H9 (cell line): ENCODE data around the gene PITPNB. TPM values are rescaled to one million over a fixed set of nuclear protein-coding genes. Genes with fewer than 3 reads are reported as not detected.

Experiments used
- DNase-seq: peaks from one replicate; pipeline ENCODE4 v3.0.0-alpha.2; 2017
- H2AFZ ChIP-seq: one replicate; pipeline ENCODE4 v1.6.1; 2013; ENCODE audit warnings: mild to moderate bottlenecking, low read length, control low read depth, moderate library complexity
- H2AK5ac ChIP-seq: 2 replicates; pipeline ENCODE4 v1.6.1; 2013; ENCODE audit warnings: low read length, control low read depth, mixed read lengths; ENCODE audit not compliant: insufficient read length
- H2BK120ac ChIP-seq: one replicate; pipeline ENCODE4 v1.6.1; 2013; ENCODE audit warnings: low read depth, mild to moderate bottlenecking, low read length, control low read depth, inconsistent platforms; ENCODE audit not compliant: poor library complexity, severe bottlenecking
- H2BK12ac ChIP-seq: 2 replicates; pipeline ENCODE4 v1.6.1; 2013; ENCODE audit warnings: low read length, control low read depth, mixed read lengths, low read depth; ENCODE audit not compliant: insufficient read length
- H2BK15ac ChIP-seq: 2 replicates; pipeline ENCODE4 v1.6.1; 2013; ENCODE audit warnings: low read depth, low read length, control low read depth
- H2BK20ac ChIP-seq: one replicate; pipeline ENCODE4 v1.6.1; 2013; ENCODE audit warnings: low read depth, mild to moderate bottlenecking, low read length, control low read depth, inconsistent platforms; ENCODE audit not compliant: poor library complexity, severe bottlenecking
- H2BK5ac ChIP-seq: 2 replicates; pipeline ENCODE4 v1.6.1; 2013; ENCODE audit warnings: low read length, control low read depth, mixed read lengths; ENCODE audit not compliant: insufficient read length
- H3K14ac ChIP-seq: 2 replicates; pipeline ENCODE4 v1.6.1; 2013; ENCODE audit warnings: low read length, control low read depth; ENCODE audit not compliant: insufficient read depth
- H3K18ac ChIP-seq: 2 replicates; pipeline ENCODE4 v1.6.1; 2013; ENCODE audit warnings: low read depth, mild to moderate bottlenecking, mixed read lengths, low read length, control low read depth; ENCODE audit not compliant: insufficient read length
- H3K23ac ChIP-seq: 2 replicates; pipeline ENCODE4 v1.6.1; 2013; ENCODE audit warnings: low read length, control low read depth, mixed read lengths, low read depth; ENCODE audit not compliant: insufficient read length
- H3K23me2 ChIP-seq: 2 replicates; pipeline ENCODE4 v1.6.1; 2013; ENCODE audit warnings: low read depth, mild to moderate bottlenecking, mixed read lengths, low read length, control low read depth; ENCODE audit not compliant: insufficient read length, poor library complexity, severe bottlenecking
- H3K27ac ChIP-seq: 2 replicates; pipeline ENCODE4 v1.5.1; 2013; ENCODE audit warnings: low read length, control low read depth, mixed read lengths, low read depth; ENCODE audit not compliant: insufficient read length
- H3K27me3 ChIP-seq: 2 replicates; pipeline ENCODE4 v1.6.1; 2013; ENCODE audit warnings: low read length, control low read depth, inconsistent platforms; ENCODE audit not compliant: insufficient read depth
- H3K4ac ChIP-seq: 2 replicates; pipeline ENCODE4 v1.6.1; 2013; ENCODE audit warnings: low read depth, mild to moderate bottlenecking, control low read depth, inconsistent platforms, low read length, moderate library complexity
- H3K4me1 ChIP-seq: 2 replicates; pipeline ENCODE4 v1.6.1; 2013; ENCODE audit warnings: low read length, control low read depth, inconsistent platforms; ENCODE audit not compliant: insufficient read depth
- H3K4me2 ChIP-seq: 2 replicates; pipeline ENCODE4 v1.6.1; 2013; ENCODE audit warnings: low read length, control low read depth, mixed read lengths; ENCODE audit not compliant: insufficient read length, insufficient read depth
- H3K56ac ChIP-seq: 2 replicates; pipeline ENCODE4 v1.6.1; 2013; ENCODE audit warnings: low read depth, mild to moderate bottlenecking, mixed read lengths, low read length, control low read depth; ENCODE audit not compliant: insufficient read length
- H3K79me1 ChIP-seq: 2 replicates; pipeline ENCODE4 v1.6.1; 2013; ENCODE audit warnings: low read depth, mild to moderate bottlenecking, moderate library complexity, low read length, control low read depth, inconsistent platforms; ENCODE audit not compliant: insufficient read depth, poor library complexity, severe bottlenecking
- H3K79me2 ChIP-seq: 2 replicates; pipeline ENCODE4 v1.6.1; 2013; ENCODE audit warnings: low read length, control low read depth, inconsistent platforms; ENCODE audit not compliant: insufficient read depth
- H3K9ac ChIP-seq: 2 replicates; pipeline ENCODE4 v1.6.1; 2013; ENCODE audit warnings: low read length, control low read depth, mixed read lengths; ENCODE audit not compliant: insufficient read length; ENCODE audit errors: extremely low read depth
- H3K9me3 ChIP-seq: one replicate; pipeline ENCODE4 v1.6.1; 2013; ENCODE audit warnings: low read depth, low read length, inconsistent platforms; ENCODE audit not compliant: control insufficient read depth
- H3T11ph ChIP-seq: one replicate; pipeline ENCODE4 v1.6.1; 2013; ENCODE audit warnings: mild to moderate bottlenecking, low read length, control low read depth, inconsistent platforms
- H4K20me1 ChIP-seq: one replicate; pipeline ENCODE4 v1.6.1; 2013; ENCODE audit not compliant: control insufficient read depth, insufficient read length, insufficient read depth
- H4K5ac ChIP-seq: 2 replicates; pipeline ENCODE4 v1.6.1; 2013; ENCODE audit warnings: low read depth, mild to moderate bottlenecking, mixed read lengths, low read length, control low read depth; ENCODE audit not compliant: insufficient read length
- H4K8ac ChIP-seq: replicated peaks from 2 replicates; pipeline ENCODE4 v1.6.1; 2013; ENCODE audit warnings: low read length, control low read depth, mixed read lengths, low read depth; ENCODE audit not compliant: insufficient read length
- H4K91ac ChIP-seq: 2 replicates; pipeline ENCODE4 v1.6.1; 2013; ENCODE audit warnings: low read depth, mild to moderate bottlenecking, moderate library complexity, mixed read lengths, low read length, control low read depth; ENCODE audit not compliant: insufficient read length
- H3K27ac Mint-ChIP-seq, 3 experiments: 2 replicates in 2 of 3; 3 replicates in 1 of 3; pipeline ENCODE4 v1.8.0; 2020 to 2021; ENCODE audit warnings: mixed read lengths in 3 of 3, mild to moderate bottlenecking in 1 of 3, moderate library complexity in 1 of 3
- H3K27me3 Mint-ChIP-seq: 2 replicates; pipeline ENCODE4 v1.8.0; 2021; ENCODE audit warnings: low read depth, mild to moderate bottlenecking, moderate library complexity, mixed read lengths
- H3K36me3 Mint-ChIP-seq, 3 experiments: 2 replicates in 2 of 3; 3 replicates in 1 of 3; pipeline ENCODE4 v1.8.0; 2020 to 2021; ENCODE audit warnings: low read depth in 3 of 3, mixed read lengths in 3 of 3; ENCODE audit not compliant: insufficient read depth in 1 of 3
- H3K4me1 Mint-ChIP-seq, 2 experiments: 2 replicates each; pipeline ENCODE4 v1.8.0; 2020; ENCODE audit warnings: mixed read lengths in 2 of 2
- H3K4me3 Mint-ChIP-seq, 2 experiments: 2 replicates in 1 of 2; 3 replicates in 1 of 2; pipeline ENCODE4 v1.8.0; 2020 to 2021; ENCODE audit warnings: mild to moderate bottlenecking in 2 of 2, mixed read lengths in 2 of 2, moderate library complexity in 1 of 2
- H3K9me3 Mint-ChIP-seq, 2 experiments: 2 replicates in 1 of 2; 3 replicates in 1 of 2; pipeline ENCODE4 v1.8.0; 2020; ENCODE audit warnings: mild to moderate bottlenecking in 2 of 2, mixed read lengths in 2 of 2, moderate library complexity in 1 of 2
- WGBS: extraction: QIAGEN DNeasy Blood & Tissue Kit; methylation state at CpG from one replicate; pipeline ENCODE4 v1.1.7; 2013; ENCODE audit warnings: missing lambda C conversion rate, low lambda C conversion rate, mixed read lengths; ENCODE audit not compliant: insufficient read length; ENCODE audit errors: extremely low coverage; 5-methylcytosine and 5-hydroxymethylcytosine counted together
- total RNA-seq: library from RNA; stranded (reverse); gene quantifications from 2 replicates; pipeline ENCODE4 v1.2.1, GENCODE V29; 2021
- TF ChIP-seq, protein P1 (sequence below): fragments of 200-600 bp; sonication (generic); conservative IDR thresholded peaks from 3 replicates; pipeline ENCODE4 v1.8.0; 2021; ENCODE audit warnings: antibody characterized with exemption, mild to moderate bottlenecking

The PITPNB gene
- total RNA-seq, 1 experiment from 2014 or later, result 106 TPM

DNA sequence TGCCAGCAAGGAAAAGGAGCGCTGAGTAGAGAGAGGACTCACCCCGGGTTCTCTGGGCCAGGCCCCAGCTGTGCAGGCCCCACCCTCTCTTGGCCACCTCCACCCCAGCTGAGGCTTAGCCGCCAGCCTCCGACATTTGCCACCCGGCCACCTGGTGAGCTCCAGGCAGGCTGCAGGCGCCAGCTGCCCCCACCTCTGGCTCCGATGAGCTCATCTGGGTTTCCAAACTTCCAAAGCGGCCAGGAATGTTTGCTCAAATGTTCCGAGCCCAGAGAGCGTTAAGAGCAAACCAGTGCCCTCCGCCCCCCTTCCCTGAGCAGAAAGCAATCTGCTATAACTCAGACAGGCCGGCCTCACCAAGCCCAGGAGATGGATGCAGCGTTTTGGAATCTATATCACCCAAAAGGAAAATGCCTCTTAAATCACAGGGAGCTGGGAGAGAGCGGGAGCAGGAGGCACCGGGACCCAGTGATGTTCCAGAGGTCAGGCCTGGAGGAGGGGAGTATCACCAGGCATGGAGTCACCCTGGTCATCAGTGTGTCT lies 108.4 kb downstream of the PITPNB start:
- no peaks in the 10 kb centered on the region for H3K27me3 ChIP-seq
- no peak overlapping the region for H3K4me2 ChIP-seq
- peaks cover 23 to 33% of the 10 kb centered on the region in 2 experiments for H3K4me1 Mint-ChIP-seq
- H3K14ac ChIP-seq, result no peak overlapping the region
- H3K9me3 Mint-ChIP-seq, result no peaks in the 10 kb centered on the region
- H2BK5ac ChIP-seq, result no peak overlapping the region
- no peaks in the 10 kb centered on the region for H3K23me2 ChIP-seq
- no peak overlapping the region for H2BK15ac ChIP-seq
- H3K9ac ChIP-seq, result no peak overlapping the region
- no peaks in the 10 kb centered on the region for H3K4me1 ChIP-seq
- no peak overlapping the region for H3K56ac ChIP-seq
- H4K5ac ChIP-seq, result no peak overlapping the region
- no peak overlapping the region for H3K27ac Mint-ChIP-seq
- no CpG with 5 or more reads among the region's 15 CpGs for WGBS
- TF ChIP-seq, protein P1, sequence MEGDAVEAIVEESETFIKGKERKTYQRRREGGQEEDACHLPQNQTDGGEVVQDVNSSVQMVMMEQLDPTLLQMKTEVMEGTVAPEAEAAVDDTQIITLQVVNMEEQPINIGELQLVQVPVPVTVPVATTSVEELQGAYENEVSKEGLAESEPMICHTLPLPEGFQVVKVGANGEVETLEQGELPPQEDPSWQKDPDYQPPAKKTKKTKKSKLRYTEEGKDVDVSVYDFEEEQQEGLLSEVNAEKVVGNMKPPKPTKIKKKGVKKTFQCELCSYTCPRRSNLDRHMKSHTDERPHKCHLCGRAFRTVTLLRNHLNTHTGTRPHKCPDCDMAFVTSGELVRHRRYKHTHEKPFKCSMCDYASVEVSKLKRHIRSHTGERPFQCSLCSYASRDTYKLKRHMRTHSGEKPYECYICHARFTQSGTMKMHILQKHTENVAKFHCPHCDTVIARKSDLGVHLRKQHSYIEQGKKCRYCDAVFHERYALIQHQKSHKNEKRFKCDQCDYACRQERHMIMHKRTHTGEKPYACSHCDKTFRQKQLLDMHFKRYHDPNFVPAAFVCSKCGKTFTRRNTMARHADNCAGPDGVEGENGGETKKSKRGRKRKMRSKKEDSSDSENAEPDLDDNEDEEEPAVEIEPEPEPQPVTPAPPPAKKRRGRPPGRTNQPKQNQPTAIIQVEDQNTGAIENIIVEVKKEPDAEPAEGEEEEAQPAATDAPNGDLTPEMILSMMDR, result no peak
- DNase-seq, result no peak
- no peak overlapping the region for H4K91ac ChIP-seq
- no peak overlapping the region for H3K27ac ChIP-seq
- no peak overlapping the region for H4K8ac ChIP-seq
- H3K4ac ChIP-seq, result no peak overlapping the region
- H3K9me3 ChIP-seq, result no peaks in the 10 kb centered on the region
- no peak overlapping the region for H3K4me3 Mint-ChIP-seq
- H2AFZ ChIP-seq, result no peak overlapping the region
- H3K23ac ChIP-seq, result no peak overlapping the region
- no peaks in the 10 kb centered on the region; a peak in 1 of 7 replicates for H3K36me3 Mint-ChIP-seq
- H4K20me1 ChIP-seq, result no peaks in the 10 kb centered on the region
- H3K18ac ChIP-seq, result no peak overlapping the region
- H2BK20ac ChIP-seq, result no peak overlapping the region
- no peak overlapping the region for H2AK5ac ChIP-seq
- no peak overlapping the region for H2BK120ac ChIP-seq
- H3K79me1 ChIP-seq, result no peaks in the 10 kb centered on the region
- no peaks in the 10 kb centered on the region for H3K79me2 ChIP-seq
- no peak overlapping the region for H3T11ph ChIP-seq
- no peak overlapping the region for H2BK12ac ChIP-seq
- peaks cover 25% of the 10 kb centered on the region for H3K27me3 Mint-ChIP-seq
